Activated effector memory CD4-positive, alpha-beta T cell treated with anti-CD3 and anti-CD28 coated beads, Interleukin-2, amount 50 U/mL, for 16 hours (primary cell): ENCODE results near the gene CALD1.

Experiments
- DNase-seq: peaks from one replicate; pipeline ENCODE4 v3.0.0-alpha.2; 2020

The CALD1 gene

DNA sequence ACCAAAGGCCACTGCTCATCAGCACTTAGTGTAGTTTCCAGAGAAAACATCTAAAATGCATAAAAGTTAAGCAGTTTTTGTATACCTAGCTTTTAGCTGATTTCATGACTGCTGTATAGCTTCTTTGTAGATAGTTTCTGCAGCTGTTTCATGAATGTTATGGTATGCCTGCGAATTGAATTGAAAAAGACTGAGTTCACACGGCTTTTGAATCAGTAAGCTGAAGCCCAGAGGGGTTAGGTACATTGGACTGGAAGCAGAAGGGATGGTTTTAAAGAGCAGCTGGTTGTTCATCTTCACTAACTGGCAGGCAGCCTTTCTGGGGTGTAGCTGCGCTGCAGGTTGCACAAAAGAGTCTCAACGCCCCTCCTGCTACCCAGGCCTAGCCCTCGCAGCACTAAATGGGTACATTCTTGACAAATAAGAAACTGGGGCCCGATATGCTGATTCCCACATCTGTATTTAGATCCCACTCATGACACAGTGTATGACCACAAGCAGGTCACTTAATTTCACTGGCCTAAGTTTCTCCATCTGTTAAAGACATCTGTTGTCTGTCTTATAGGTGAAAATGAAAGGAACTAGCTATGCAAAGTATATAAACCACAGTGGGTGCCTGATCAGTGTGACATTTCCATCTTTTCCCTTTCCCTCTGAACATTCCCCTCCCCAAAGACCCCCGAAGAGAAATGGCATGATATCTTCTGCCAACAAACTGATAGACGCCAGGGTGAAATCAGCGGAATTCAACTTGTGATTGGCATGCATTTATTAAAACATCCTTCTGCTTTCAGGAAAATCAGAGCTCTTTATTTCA, 120.9 kb downstream of the CALD1 start:
- no peak for DNase-seq

DNA sequence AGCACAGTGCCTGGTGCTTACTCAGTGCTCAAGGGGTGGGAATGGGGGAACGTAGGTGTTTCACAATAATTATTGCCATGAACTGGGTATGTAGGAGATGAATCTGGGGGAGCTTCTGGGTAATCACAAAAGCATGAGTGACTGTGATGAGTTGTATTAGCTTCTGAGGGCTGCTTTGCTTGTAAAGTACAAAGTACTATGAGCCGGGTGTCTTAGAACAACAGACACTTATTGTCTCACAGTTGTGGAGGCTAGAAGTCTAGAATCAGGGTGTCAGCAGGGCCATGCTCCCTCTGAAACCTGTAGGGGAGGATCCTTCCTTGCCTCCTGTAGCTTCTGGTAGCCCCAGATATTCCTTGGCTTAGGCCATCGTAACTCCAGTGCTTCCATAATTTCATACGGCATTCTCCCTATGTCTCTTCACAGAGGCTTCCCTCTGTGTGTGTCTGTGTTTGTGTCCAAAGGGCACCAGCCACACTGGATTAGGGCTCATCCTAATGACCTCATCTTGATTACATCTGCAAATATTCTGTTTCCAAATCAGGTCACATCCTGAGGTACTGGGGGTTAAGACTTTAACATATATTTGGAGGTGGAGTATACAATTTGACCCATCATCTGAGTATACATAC, 122.1 kb downstream of the CALD1 start:
- no peak for DNase-seq

DNA sequence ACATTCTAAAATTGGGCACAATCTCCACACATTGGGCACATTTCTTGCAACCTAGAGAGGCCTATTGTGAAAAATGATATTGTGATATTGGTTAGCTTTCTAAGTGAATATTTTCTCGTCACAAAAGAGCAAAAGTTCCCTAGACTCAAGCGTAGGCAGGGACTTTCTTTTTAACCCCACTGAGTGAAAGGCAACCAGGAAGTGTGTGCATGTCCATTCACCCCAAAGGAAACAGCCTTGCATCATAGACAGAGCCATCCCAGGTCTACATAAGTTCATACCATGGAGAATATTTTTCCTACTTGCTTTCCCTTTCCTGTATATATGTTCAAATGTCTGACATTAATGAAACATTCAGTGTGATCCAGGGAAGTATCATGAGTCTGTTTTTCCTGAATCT, 122.6 kb downstream of the CALD1 start:
- DNase-seq = no peak

DNA sequence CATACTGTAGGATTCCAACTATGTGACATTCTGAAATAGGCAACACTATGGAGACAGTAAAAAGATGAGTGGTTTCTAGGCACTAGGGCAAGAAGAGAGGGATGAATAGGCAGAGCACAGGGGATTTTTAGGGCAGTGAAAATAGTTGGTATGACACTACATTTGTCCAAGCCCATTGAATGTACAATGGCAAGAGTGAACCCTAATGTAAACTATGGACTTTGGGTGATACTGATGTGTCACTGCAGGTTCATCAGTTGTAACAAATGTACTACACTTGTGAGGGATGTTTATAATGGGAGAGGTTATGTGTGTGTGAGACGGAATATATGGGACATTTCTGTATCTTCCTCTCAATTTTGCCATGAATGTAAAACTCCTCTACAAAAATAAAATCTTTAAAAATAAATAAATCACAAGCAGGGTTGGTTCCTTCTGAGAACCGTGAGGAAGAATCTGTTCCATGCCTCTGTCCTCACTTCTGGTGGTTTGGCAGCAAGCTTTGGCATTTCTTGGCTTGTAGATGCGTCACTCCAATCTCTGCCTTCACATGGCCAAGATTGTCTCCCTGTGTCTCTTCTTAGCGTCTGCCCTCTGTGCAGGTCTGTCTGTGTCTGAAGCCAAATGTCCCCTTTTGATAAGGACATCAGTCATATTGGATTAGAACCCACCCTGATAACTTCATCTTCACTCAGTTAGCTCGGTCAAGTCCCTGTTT, 123.8 kb downstream of the CALD1 start:
- DNase-seq = no peak

DNA sequence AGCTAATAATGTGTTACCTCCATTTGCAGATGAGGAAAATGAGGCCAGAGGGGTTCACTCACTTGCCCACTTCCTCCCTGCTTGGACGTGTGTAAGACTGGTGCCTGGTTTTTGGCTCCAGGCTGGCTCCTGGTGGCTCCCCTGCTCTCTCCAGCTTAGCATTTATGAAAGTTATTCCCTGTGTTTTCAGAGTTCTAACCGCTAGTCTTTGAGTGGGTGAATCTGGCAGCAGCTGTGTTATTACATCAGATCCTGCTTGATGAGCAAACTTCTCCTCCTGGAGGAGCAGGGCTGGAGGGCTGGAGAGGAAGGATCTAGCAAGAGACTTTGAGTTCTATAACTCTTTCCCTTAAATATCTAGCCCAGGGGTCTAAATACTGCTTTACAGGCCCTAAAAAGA, 125.9 kb downstream of the CALD1 start:
- DNase-seq = no peak

DNA sequence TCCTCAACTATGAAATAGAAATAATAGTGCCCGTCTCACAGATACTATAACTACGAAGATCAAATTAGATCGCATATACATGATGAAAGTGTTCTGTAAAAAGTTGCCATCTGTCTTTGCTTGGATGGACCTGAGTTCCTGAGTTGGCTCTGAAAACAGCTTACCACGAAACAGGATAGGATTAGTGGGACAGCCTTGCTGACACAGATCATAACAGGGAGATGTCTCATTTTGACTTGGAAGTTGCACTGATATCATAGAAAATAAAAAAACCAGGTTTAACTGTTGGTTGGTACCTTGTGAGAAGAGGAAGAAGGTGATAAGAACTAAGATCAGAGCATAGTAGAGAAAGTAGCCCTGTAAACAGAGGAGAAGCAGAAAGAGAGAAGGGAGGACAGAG, 127.6 kb downstream of the CALD1 start:
- DNase-seq = no peak

DNA sequence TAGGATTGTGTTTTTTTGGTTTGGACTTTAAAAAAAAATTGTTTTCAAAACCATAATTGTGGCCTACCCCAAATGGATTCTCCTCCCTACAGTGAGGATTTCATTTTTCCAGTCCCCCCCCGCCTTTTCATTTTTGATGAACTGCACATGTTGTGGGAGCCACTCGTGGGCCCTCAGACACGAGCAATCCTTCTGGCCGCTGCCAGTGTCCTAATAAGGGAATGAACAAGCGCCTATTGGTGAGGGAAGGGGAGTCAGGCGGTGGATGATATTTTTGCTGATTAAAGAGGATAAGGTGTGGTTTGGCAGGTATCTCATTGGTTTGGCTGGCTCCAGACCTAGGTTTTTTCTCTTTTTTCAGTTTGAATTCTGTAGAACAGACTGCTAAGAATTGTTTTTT, 128.2 kb downstream of the CALD1 start:
- no peak for DNase-seq

DNA sequence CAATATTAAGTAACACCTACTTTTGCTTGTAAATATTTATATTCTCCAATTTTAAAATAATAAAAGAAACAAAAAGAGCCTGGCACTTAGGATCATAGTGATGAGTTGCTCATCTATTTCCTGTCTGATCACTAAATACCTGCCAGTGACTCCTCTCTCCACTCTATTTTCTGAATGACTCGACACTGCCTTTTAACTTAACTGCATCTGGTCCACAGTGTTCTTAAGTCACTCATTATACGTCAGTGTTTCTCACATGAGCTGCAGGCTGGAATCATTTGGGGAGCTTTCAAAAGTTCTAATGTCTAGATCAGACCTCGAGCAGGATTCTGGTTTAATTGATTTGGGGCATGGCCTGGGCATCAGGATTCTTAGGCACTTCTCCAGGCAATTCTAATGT, 128.9 kb downstream of the CALD1 start:
- DNase-seq = no peak

DNA sequence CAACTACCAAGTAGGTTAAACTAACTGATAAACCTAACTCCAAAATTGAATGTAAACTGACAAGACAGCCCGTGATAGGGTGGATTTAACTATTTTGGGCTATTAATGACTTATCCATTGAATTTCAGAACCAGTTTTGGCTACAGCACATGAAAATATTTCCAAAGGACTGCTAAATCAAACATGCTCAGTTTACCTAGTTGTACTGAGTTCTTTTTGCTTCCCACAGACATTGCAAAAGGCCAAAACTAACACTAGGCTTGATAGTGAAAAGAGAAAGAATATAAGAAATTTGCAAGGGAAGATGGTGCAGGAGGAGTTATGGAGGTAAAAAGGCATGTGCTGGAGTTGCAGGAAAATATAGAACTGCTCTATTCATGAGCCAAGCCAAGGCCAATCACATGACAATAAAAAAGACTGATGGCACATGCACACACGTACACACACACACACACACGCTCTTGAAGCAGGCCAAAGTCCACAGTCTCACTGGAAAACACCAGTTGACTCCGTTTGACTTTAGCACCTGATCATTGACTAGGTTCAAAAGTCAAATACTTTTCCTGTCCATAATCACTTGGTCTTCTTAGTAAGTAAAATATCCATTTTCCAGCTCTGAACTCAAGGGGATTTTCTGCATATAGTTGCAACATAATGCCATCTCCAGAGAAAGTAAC, 130.9 kb downstream of the CALD1 start:
- no peak for DNase-seq

DNA sequence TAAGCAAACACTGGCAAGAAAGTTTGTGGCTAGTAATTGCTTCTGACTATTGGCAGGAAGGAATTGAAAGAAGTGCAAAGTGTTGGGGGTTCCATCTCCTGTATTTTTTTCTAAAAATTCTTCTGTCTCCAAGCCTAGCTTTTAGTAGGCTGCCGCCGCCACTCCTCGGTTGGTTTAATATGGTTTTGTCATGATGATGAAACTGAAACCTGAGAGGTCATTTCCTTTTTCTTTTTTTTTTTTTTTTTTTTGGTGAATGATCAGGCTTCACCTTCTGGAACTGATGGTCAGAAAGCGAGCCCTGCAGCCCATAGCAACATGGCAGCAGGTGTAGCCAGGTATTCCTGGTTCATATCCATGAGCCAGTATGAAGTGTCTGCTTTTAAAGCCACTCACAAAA, 131.5 kb downstream of the CALD1 start:
- no peak for DNase-seq

DNA sequence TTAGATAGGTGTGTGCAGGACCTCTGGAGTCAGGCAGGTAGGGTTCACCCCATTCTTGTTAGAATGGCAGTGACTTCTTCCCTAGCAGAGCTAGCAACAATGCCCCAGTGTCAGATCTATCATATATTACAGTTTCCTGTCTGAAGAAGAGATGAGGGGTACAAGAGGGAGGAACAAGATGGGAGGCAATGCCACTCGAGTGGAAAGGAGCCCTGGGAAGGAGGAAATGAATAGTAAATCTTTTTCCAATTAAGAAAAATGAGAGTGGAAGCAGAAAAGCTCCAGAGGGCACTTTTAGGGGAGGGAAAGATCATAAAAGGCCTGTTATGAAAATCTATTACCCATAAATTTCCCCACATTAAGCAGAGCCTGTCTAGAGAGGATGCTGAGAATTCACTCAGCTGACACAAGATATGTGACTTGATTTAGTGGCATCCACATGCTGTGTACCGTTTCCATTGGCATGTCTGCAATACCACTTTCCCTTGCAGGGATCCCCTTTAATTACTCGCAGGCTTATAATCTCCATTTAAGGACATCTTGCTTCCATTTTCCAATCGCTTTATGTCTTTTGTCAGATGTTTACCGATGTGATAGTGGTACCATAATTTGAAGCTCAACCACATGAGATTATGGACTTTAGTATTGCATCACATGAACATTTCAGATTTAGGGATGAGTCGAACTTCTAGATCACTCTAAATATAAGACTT, 136.9 kb downstream of the CALD1 start:
- DNase-seq = no peak

DNA sequence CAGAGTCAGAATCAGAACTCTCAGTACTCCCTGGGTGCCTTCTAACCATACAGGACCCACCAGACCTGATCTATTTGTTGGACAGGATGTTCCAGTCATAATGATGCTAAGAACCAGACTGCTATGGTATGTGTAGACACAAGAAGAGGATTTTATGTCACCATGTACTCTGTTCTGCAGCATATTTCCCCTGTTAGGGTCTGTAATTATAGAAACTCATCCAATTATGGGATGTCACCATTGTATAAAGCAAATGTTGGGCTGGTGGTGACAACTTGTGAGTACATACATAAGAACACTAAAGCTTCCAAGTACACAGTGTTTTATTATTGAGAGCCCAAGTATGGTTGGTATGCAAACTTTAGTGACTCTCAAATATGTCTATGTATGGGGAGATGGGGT, 139.8 kb downstream of the CALD1 start:
- DNase-seq = no peak

DNA sequence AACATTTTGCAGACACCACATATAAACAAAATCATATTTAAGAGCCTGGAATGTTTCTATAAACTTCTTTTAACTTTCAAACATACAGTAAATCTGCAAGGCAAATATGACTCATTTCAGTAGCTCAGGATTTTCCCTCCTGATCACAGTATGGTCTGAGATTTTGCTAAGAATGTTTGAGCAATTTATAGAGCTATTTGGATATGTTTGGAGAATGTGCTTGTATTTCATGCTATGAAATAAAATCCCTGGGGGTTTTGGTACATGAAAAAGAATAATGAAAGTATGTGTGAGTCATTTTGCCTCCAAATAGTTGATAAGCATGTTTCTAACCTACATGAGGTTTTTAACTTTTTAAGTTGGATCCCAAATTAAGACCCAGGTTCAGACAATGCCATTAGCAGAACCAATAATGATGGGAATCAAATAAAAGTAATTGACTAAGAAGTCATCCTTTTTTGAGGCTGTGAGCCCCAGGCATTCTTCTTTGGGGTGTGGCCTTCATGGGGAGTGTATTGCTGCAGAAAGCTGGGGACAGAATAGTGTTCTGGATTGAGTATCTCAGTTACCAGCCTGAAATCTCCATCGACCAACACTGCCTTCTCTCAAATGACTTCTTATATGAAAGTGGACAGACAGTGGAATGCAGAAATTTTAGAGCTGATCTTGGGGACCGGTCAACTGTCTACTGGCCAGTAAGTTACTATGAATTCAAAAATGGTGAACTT, 140.8 kb downstream of the CALD1 start:
- DNase-seq = no peak

DNA sequence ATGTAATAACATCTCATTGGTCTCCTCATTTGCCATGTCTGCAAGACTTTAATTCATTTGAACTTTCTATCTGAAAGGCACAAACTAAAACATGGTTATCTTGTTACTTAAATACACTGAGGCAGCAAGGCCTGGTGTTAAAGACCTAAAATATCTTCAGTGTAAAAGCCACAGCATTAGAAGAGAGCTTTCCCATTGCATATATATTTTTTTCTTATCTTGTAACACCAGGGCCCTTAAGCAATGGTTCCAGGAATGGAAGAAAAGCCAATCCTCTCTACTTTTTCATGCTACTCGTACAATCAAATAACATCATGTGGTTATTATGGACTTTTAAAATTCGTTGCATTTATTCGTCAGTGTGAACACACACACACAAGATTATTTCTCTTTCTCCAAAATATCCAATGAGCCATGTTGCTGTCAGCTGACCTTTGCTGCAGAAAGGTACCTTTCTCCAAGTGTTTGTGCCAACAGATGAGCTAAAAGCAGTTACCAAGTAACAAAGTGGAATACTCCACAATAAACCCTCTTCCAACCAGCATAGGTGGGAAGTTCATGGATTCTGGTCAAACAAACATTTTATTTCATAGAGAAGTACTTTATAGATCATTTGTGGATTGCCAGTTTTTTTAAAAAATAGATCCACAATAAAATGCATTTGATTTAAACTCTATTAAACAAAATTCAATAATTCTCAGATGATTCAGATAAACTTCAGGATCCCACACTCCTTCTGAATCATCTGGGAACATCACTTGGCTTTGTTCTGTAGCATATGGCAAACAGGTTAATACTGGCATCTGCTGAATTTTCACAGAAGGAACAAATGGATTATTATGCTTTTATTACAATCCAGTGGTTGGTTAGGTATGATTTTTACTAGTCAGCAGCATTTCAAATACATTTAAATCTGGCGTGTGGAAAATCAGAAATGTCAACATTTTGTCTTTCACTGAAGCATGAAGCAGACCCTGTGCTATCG, 143.6 kb downstream of the CALD1 start:
- DNase-seq = no peak

DNA sequence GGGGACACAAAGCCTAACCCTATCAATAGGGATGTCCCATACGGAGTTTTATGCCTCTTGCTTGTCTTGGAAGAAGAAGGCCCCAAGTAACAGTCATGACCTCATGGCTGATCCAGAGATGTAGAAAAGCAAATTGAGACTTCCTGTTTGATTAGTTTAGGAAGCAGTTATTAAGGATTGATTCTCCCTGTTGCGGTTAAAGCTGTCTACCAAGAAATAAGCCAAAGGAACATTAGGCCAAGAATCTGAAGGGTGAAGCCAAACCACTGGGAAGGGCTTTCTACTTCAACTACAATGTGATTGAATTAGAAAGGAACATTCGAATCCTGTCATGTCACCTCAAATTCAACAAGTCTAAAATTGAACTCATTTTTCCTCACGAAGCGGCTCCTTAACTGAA, 146.3 kb downstream of the CALD1 start:
- DNase-seq = no peak

DNA sequence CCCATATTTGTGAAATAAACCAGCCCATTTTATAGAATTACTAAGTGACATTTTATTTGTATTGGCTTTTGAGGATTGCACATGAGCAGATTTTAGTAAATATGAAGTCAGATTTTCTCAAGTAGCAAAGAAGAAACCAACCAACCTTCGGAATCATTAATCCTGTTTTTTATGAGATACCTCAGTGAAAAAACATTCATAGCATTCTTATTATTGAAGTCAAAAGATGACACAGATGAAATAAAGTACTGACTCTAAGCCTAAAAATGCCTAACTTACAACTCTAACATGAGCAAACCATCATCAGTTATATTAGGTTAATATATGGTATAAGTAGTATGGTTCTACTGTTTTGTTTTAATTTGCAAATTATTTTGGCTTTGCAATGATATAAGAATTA, 147.0 kb downstream of the CALD1 start:
- no peak for DNase-seq

DNA sequence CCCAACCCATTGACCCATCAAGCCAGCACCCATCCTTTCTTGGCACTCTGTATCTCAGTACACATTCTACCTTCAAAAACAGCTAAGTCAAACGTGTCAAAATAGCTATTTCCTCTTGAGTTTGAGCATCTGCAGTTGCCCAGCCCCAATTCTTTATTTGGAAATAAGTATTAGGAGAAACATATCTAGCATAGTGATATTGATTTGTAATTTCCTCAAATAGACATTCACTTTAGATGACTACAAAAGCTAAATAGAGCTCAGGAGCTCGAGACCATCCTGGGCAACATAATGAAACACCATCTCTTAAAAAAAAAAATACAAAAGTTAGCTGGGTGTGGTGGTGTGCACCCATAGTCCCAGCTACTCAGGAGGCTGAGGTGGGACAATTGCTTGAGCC, 147.6 kb downstream of the CALD1 start:
- no peak for DNase-seq

DNA sequence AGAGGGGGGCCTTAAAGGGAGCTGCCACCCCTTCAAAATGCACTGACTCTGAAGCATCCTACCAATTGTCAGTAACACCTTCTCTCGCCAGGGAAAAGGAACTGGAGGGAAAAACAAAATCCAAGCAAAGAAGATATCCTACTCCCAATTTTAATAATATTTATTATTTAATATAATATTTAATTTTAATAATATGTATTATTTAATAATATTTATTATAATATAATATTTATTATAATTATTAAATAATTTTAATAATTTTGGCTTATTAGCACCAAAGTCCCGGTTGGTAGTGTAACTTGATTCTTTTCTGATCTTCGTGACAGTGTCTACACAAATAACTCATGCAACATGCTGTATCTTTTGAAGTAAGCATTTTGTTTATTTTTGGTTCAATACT, 148.3 kb downstream of the CALD1 start:
- DNase-seq = no peak

DNA sequence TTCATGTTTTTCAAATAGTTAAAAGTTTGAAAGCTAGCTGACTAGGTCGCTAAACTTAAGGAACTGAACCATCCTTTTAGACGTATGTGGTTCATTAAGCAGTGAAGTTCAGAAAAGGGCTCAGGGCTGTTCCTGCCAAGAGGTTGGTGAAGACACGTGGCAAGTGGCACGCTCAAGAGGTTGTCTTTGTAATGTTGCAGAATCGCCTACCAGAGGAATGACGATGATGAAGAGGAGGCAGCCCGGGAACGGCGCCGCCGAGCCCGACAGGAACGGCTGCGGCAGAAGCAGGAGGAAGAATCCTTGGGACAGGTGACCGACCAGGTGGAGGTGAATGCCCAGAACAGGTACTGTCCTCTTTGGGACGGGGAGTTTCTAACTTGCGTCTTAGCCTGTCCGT, 149.1 kb downstream of the CALD1 start:
- DNase-seq = no peak

DNA sequence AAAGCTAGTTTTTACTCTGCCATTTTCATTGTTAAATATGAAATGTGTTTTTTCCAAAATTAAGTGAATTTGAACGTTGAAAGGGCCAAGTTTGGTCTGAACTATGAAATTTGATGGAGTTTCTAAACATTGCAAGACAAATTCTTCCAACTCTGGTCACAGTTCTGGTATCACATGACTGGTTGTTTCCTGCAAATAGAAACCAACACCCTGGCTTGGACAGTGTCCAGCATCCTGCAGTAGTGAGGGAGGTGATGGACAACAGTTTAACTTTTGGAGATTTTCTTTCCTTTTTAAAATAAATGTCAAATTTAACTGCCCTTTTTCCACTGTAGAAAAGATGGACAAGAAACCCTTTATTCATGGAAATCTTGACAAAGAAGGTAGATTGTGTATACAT, 152.1 kb downstream of the CALD1 start:
- DNase-seq = no peak
